HG03558 (cell line): ENCODE data around the gene TRAFD1.

Experiments used
- ATAC-seq: cut with Tn5 transposase; IDR thresholded peaks from one replicate; pipeline ENCODE4 v1.9.1; 2021; ENCODE audit warnings: moderate number of reproducible peaks; ENCODE audit not compliant: unreplicated experiment; ENCODE audit errors: extremely low read depth

TRAFD1 gene

DNA sequence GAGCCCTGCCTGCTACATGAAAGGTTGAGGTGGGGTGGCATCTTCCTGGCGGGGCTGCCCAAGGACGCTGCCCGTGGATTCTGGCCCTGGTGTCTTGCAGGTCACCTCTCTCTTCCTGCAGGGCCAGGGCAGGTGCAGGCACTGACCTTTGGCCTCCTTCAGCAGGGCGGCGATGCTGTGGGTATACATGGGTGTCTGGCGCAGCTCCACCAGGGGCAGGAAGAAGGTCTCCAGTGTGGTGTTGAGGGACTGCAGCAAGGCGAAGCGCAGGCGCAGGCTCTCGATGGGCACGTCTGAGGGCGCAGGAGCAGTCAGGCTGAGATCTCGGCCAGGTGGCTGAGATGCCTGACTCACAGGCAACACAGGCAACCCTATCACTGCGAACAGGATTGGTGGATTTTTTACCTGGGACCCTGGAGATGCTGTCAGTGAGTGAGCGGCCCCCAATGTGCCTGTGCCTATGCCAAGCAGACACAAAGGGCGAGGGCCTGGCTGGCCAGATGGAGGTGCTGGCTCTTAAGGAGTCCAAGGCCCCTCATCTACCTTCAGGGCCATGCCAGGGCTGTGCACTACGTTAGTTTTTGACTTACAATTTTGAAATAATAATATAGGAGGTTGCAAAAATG lies 45.7 kb downstream of the TRAFD1 start:
- no peak for ATAC-seq

DNA sequence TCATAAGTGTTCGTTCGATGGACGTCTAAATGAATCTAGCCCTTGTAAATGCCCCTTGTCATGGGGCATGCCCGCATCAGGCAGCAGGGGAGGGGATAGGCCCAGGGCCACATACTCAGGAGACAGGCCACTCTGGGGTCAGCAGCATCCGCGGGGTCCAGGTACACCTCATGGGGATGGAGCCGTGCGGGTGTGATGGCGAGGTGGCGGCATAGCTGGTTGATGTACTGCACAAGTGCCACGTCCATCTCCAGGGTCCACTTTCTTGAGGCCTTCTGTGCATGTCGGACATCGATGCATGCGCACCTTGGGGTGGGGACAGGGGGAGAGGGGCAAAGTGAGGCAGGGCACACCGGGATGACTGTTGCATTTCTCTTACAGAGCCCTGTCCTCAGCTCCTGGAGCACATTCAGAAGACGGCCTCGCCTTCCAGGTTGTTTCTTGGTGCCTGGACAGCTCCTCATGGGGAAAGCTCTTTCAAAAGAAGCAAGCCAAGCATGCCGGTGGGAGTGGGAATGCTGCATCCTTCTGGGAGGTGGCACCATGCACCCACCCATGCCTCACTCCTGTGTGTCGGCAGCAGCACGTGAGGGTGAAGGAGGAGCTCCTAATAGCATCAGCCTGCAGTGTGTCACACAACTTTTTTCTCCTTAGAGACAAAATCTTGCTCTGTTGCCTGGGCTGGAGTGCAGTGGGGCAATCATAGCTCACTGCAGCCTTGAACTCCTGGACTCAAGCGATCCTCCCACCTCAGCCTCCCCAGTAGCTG lies 47.4 kb downstream of the TRAFD1 start:
- ATAC-seq: no peak

DNA sequence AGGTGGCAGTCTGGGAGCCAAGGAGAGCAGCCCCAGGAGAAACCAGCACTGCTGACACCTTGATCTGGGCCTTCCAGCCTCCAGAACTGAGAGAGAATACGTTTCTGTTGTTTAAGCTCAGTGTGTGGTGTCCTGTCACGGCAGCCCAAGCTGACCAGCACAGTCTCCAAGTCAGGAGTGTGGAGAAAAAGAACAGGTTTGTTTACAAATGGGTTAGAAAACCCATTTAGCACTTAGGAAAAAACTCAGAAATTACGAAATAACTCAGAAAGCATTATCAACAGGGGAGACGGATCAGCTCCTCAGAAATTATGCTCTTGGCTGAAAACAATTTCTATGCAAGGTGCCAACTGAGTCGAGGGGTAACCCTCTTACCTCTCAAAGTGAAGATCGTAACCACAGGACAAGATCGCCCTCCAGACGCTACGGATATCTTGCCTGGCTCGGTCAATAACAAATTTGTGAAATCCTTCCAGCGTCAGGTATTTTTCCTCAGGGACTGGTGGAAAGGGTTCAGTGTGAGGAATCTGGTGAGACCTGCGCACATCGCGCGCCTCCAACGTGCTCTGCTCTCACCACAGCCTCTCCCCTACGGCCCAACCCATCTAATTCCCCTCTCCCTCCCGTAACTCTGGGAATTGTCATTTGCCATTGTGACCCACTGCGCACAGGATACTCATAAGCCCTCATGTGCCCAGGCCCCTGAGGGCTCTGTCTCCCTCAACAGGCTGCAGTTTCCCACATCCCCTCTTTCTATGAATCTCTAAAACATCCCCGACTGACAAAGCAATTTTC lies 50.2 kb downstream of the TRAFD1 start:
- no peak for ATAC-seq

DNA sequence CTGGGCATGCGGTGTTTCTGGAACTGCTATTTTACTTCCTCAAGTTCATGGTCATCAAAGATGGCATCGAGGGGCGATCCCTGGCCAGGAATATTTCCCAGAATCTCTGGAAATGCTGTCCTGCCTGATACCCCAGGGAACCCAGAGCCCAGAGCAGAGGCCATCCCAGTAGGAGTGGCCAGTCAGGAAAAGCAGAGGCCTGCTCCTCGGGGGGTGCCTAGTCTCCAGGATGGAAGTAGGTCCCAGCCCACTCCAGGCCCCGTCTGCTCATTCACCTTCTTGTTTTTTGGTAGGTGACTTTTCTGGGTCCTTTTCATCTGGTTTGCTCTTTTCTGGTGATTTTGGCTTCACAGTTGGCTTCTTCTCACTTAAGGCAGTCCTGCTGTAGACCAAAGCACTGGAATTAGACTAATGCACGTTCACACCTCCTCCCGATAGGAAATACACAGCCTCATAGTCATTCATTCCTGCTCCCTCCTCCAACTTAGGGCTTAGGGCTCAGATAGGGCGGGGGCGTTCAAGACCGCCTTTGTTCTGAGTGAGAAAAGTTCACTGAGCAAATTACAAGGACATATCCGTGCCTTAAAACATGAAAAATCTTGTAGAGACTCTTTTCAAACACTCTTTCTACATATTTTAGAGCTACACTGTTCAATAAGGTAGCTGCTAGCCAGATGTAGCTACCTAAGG lies 51.1 kb downstream of the TRAFD1 start:
- ATAC-seq: no peak

DNA sequence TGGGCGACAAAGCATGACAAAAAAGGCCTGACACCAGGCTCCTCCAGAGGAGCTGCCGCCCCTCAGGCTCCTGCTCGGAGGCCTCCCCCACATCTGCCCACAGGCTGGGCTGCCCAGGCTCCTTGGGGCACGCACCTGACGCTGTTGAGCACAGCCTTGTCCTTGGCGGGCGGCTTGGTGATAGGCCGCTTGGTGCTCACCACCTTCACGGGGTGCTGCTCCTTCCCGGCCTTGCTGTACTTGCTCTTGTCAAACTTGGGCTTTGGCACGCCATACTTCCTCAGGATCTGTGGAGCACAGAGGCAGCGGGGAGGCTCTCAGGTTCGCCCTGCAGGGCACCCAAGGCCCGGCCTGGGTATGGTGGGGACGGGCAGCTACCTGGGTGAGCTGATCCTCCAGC lies 53.4 kb downstream of the TRAFD1 start:
- no peak for ATAC-seq

DNA sequence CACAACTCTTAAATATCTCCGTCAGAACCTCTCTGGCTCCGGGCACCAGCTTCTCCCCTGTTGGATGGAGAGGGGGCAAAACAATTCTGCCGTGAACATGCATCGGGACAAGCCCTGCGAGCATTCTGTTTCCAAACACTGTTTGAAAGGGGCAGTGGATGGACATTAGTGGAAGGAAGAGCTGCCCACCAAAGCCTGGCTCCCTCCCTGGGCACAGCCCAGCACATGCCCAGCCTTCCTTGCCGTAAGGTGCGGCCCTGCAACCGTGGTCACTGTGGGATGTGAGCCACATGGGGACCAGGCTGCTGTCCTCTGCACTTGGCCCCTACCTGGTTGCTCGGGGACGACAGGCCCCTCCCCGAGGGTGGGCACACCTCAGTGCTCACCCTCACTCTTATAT lies 54.0 kb downstream of the TRAFD1 start:
- ATAC-seq: no peak

DNA sequence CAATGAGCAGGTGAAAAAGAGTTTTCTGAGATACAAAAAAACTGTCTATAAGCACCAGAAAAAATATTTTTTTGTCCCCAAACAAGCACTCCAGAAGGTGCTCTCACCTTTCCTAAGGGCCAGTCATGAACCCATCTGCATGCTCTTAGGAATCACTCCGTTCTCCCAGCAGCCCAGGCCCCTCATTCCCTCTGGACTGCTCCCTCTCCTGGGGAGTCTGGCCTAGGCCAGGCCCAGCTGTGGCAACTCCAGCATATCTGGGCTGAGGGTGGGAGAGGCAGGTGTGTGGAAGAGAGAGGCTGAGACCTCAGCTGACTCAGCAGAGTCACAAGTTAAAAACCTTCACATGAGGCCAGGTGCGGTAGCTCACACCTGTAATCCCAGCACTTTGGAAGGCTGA lies 54.6 kb downstream of the TRAFD1 start:
- ATAC-seq: no peak

DNA sequence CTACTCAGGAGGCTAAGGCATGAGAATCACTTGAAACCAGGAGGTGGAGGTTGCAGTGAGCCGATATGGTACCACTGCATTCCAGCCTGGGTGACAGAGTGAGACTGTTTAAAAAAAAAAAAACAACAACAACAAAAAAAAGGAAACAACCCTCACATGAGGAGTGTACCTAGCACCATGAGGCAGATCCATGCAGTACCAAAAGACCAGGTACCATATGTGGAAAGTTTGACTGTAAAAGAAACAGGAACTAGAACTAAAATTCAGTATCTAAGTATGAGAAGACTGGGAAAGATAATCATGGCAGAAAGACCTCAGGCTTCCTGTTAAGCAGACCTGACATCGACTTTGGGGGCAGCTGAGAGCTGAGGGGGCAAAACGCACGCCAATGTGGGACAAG lies 55.1 kb downstream of the TRAFD1 start:
- no peak for ATAC-seq

DNA sequence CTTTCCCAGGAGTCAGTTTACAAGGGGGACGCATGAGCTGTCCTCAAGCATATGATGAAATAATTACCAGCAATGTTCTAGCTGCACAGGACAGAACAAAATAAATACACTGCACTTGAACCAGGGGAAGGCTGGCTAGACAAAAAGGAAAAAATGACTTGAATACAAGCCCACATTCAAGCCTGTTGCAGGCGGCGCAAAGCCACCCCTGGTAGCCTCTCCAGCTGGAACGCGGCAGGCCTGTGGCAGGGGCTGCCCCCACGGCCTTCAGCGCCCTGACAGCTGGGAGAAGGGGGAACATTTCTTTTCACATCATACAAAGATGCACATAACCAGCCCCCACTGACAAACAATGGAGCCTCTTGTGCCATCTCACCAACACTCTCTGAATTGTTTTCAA lies 57.1 kb downstream of the TRAFD1 start:
- no peak for ATAC-seq

DNA sequence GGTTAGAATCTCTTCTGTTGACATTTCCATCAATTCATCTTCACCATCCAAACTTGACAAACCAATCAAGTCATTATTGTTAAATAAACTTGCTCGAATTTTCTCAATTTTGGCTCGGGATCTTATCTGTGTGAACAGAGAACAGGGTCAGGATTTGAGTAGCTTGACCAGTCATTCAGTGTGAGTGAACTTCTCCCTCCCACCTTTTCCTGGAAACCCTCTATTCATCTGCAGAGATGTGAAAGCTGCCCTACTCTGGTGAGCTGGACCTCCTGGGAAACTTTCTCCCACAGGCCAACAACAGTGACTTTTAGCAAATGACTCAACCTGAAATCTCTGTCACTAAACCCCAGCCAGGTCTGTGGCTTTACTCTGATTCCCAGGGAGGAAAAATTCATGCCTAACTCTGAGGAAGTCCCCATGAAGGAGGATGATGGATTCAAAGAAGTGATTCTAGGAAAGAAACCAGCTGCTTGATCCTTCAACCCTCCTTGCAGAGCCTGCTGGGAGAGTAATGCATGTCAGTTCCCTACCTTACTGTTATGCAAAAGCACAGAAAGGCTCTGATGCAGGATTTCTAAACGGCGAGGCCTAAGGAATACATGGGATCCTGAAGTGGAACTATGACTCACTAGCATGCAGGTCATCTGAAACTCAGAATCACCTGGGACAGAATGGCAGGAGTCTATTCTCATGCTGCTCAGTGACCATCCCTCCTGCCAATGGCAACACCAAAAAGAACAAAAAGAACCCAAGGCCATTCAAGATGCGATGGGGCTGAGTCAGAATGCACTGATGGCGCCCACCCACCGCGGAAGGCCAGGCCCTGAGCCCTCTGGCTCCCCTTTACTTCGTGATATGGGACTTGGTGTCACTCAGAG lies 58.0 kb downstream of the TRAFD1 start:
- ATAC-seq: no peak

DNA sequence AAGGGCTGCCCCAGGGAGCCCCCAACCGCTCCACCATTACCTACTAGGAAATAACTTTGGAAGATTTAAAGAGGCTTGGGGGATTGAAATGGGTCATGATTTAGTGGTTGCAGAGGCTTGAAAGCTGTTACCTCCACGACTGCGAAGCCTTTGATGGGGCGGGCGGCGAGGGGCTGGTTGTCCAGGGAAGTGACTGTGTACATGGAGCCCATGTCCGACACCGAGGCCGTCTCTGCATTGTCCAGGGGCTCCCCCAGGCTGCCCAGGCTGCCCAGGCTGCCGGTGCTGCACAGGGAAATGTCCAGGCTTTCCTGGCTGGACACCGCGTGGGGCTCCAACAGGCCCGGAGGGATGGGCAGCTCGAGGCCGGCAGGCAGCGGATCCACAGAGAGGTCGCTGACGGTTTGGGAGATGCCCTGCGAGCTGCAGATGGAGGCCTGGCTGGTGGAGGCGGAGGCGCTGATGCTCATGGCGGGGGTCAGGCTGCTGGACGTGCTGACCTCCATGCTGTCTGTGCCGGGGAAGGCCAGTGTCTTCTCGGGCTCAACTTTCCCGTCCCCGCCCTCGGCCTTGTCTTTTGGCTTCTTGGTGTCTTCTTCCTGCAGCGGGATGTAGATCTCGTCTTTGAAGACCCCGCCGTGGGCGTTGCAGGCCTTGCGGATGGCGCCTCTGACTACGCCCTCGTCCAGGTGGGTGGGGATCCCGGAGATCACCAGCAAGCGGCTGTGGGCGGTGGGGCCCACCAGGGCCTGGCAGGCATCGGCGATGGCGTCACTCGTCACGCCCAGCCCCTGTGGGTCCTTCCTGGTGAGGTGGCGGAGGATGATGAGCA lies 58.9 kb downstream of the TRAFD1 start:
- no peak for ATAC-seq

DNA sequence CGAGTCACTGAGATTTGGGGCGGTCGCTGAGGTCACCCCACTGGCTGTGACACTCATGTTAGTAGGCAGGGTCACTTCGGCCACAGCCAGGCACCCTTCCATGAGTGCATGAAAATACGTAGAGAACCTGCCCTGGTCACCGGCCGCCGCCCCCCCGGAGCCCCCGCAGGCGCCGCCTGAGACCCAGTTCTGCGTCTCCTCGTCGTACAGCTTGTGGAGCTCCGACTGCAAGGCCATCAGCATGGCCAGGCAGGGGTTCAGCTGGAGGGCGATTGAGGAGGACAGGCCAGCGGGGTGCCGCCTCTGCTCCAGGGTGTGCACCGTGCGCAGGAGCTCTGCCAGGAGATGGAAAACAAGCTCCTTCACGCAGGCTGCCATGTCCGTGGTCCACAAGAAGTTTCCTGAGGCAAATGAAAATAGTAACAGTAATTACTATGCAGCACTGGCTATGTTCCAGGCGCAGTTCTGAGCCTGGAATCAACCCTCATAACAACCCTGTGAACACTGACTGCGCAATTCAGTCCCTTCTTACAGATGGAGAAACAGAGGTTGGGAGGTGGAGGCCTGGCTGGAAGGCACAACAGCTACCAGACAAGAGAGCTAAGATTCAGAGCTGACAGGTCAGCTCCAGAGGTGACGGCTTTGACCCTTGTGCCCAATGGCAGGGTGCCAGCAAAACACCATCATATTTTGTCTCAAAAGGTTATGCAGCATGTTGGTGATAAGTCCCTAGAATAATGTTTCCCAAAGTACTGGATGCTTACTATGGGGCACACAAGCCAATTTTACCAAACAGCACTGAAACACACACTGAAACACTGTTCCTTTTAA lies 59.9 kb downstream of the TRAFD1 start:
- no peak for ATAC-seq

DNA sequence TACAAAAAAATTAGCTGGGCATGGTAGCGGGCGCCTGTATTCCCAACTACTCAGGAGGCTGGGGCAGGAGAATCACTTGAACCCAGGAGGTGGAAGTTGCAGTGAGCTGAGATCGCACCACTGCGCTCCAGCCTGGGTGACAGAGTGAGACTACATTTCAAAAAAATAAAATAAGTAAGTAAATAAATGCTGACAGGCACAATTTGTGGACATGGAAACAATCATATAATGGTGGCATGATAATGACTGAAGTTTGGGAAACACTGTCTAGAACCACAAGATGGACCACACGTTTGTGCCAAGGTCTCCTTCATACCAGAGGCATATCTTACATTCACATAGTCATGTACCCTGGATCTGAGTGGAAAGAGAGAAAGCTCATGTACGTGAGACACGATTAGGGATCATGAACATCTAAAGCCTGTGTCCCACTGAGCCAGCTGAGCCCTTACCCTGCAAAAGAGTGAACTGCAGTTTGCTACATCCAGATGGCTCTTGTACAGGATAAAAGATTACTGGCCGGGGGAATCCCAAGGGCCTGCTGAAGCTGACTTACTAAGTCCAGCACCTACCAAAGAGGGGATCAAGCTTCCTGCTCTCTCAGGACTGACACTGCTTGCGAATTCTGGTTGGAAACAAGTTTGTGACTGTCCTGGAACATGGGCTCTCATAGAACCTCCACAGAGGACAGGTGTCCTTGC lies 62.9 kb downstream of the TRAFD1 start:
- no peak for ATAC-seq

DNA sequence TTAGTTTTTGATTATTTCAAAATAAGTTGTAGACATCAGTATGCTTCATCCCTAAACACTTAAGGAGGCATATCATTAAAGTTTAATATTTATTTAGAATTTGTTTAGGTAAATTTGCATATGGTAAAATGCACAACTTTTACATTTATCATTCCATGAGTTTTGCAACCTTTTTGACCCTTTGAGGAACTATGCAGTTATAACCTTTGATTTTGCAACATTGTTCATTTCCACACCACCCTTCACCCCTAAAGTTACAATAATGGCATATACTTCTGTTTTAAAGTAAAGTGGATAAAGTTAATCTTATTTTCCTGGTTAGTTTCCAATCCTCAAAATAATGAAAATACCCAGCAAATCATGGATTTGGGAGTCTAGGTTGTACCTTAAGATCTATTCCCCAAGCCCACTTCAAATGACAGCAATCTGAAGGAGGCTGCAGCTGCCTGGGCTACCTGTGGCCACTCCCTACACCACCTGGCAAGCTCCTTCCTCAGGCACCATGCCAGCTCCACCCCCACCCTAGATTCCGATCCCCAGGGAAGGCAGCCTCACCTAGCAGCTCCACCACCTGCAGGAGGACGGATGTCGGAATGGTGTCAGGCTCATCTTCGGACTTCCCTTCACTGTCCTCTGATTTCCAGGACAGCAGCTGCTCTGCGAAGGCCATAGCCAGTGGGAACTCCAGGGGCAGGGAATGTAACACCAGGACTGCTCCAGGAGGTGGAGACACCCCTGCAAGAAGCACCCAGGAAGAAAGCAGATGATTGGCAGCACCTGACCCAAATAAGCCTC lies 65.1 kb downstream of the TRAFD1 start:
- no peak for ATAC-seq

DNA sequence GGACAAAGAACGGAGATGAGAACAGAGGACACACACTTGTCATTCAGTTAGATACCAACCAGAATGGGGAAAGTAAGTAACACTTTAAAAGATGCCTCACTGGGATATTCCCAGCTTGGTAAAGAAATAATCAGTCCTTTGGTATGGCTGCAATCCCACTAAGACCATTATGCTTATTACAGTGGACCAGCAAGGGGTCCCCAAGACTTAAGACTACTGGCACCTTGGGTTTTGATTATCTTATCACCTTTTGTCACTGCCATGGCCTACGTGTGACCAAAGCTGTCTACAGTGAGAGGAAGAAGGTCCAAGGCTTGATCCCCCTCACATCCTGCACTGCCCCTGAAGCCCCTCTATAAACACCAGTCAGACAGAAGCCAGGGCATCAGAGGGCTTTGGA lies 65.8 kb downstream of the TRAFD1 start:
- no peak for ATAC-seq

DNA sequence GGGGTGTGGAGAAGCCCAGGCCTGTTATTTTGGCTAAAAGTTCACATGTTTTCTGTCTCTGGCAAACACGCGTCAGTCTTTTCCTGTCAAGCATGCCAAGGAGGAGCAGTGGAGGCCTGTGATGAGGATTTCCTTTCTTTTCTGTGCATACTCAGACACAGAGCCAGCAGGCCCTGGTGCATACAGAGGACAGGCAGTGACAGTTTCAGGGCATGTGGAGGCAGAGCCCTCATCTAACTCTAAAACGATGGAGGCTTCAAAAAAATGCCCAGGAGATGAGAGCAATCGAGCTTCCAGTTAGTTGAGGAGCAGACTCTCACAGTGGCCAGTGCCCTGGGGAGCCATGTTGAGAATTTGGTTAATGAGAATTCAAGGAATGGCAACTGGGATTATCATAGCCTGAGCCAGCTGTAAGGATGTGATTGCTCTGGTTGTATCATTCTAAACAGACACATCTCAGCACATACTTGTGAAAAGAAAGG lies 66.5 kb downstream of the TRAFD1 start:
- no peak for ATAC-seq

DNA sequence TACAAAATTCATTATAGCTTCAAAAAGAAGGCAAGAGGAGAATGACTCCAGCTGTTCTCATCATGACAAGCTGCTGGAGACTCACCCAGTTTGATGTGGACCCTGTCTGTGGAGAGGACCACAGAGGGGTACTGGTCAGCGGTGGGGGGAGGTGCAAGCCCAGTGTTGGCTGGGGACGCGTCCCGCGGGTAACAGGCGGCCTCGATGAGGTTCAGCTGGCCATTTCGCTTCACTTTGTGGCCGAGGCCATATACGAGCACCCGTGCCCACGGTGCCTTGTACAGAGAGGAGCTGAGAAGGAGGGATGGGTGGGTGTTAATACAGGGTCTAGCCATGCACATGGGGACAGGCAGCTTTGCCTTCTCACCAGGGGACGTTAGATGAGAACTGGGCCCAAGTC lies 67.1 kb downstream of the TRAFD1 start:
- no peak for ATAC-seq
